ENCODE measurements around the gene ECEL1.
"Not testable (repeated sequence)": the region's sequence is repeated elsewhere in the genome, so short reads cannot be mapped to it uniquely, and the experiment has no call there.

Gene ECEL1

DNA sequence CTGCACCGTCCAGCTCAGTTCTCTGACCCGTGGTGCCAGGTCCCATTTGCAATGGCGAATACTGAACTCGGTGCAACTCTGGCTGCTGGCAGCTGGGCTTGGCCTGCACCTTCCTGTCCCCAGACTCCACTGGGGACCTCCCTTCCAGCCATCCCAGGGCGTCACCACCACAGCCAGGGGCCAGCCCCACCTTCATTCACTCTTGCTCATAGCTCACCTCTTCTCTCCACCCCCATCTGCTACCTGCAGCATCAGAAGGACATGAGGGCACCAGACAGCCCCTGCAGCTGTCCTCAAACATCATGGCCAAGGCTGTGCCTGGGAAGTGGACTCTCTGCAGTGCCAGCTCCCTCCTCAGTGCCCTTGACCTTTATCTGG, 47.9 kb downstream of the ECEL1 start:
- TF ChIP-seq SPI1 (IDR thresholded peaks at IDR 0.05; ENCODE audit: low read depth, low read length) = no peak
- DNase-seq (ENCODE audit: insufficient read length, low spot score) (no peak), FAIRE-seq (no peak)

DNA sequence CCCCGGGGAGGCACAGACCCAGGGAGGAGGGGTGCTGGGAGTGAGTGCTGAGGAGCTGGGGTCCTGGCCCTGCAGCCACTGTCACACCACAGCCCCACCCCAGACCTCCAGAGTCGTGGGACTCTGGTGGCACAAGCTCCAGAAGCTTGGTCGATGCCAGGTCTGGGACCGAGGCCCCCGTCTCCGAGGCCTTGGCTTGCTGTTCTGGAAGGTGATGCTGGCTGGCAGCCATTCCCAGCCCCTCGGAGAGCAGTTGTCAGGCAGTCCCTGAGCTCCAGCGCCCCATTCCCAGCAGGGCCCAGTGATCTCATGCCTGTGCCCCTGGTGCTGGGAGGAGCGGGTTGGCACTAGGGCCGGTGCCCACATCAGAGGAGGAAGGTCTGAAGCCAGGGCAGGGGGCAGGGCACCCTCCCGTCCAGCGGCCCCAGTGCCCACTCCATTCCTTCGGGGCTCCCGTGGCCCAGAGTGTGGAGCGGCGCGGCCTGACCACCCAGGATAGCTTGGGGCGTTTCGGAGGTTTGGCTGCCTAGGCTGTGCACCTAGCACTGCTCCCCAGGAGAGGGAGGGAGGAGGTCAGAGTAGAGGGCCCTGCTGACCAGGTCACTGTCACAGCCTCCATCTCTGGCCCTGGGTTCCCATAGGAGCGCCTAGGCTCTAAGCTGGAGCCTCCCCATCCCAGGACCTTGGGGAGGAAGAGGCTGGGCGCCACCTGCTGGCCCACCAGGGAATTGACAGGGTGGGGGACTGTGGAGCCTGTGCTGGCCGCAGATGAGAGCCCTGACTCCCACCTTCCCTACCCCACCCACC, 48.5 kb downstream of the ECEL1 start:
- TF ChIP-seq POLR2AphosphoS5 (IDR thresholded peaks at IDR 0.05; ENCODE audit: low read depth, low read length) (no peak), POLR2A (IDR thresholded peaks at IDR 0.05; ENCODE audit: low read depth, low read length) (no peak), POU2F2 (IDR thresholded peaks at IDR 0.05; ENCODE audit: low read depth, low read length) (no peak), TAF1 (IDR thresholded peaks at IDR 0.05; ENCODE audit: low read depth, low read length) (no peak), PAX5 (IDR thresholded peaks at IDR 0.05; ENCODE audit: insufficient read depth, low read length, severe bottlenecking) (no peak), SPI1 (IDR thresholded peaks at IDR 0.05; ENCODE audit: low read depth, low read length) (no peak)
- DNase-seq (ENCODE audit: insufficient read length, low spot score) (no peak), FAIRE-seq (peak; percentile 89)

DNA sequence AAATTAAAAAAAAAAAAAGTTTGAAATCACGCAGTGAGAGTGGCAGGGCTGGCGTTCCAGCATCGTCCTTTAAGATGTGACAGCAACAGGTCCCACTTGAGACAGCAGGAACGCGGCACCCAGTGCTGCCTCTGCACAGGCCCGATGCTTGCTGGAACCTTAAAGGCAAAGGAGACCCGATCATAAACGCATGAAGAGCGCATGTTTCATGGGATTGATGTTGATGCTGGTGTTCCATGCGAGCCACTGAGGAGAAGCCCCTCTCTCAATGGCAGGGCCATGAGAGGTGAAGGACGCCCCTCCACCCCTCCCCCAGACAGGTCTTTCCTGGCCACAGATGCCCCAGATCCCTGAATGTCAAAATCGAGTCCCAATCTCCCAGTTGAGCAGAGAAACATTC, 49.5 kb downstream of the ECEL1 start:
- TF ChIP-seq PAX5 (IDR thresholded peaks at IDR 0.05; ENCODE audit: insufficient read depth, low read length, severe bottlenecking) (no peak), TAF1 (IDR thresholded peaks at IDR 0.05; ENCODE audit: low read depth, low read length) (no peak), POLR2AphosphoS5 (IDR thresholded peaks at IDR 0.05; ENCODE audit: low read depth, low read length) (no peak), POU2F2 (IDR thresholded peaks at IDR 0.05; ENCODE audit: low read depth, low read length) (no peak), SPI1 (IDR thresholded peaks at IDR 0.05; ENCODE audit: low read depth, low read length) (no peak), POLR2A (IDR thresholded peaks at IDR 0.05; ENCODE audit: low read depth, low read length) (no peak)
- DNase-seq (ENCODE audit: insufficient read length, low spot score) (no peak), FAIRE-seq (no peak)

DNA sequence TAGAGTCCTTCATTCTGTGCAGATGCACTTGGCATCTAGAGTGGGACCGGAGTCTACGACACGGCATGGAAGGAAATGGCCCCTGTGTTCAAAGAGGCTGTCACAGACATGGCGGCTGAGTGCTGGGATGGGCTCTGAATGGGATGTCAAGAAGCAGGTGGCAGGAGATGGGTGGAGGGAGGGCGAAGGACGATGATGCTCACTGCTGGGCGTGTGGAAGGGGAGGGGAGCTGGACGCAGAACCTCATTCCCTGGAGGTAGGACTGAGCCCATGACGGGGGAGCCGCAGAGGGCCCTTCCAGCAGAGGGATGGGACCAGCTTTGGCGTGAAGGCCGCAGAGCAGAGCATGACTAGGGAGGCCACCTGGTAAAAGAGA, 50.5 kb downstream of the ECEL1 start:
- no peak for DNase-seq (ENCODE audit: insufficient read length, low spot score)
- TF ChIP-seq TAF1 (IDR thresholded peaks at IDR 0.05; ENCODE audit: low read depth, low read length) = no peak
- no peak for FAIRE-seq

DNA sequence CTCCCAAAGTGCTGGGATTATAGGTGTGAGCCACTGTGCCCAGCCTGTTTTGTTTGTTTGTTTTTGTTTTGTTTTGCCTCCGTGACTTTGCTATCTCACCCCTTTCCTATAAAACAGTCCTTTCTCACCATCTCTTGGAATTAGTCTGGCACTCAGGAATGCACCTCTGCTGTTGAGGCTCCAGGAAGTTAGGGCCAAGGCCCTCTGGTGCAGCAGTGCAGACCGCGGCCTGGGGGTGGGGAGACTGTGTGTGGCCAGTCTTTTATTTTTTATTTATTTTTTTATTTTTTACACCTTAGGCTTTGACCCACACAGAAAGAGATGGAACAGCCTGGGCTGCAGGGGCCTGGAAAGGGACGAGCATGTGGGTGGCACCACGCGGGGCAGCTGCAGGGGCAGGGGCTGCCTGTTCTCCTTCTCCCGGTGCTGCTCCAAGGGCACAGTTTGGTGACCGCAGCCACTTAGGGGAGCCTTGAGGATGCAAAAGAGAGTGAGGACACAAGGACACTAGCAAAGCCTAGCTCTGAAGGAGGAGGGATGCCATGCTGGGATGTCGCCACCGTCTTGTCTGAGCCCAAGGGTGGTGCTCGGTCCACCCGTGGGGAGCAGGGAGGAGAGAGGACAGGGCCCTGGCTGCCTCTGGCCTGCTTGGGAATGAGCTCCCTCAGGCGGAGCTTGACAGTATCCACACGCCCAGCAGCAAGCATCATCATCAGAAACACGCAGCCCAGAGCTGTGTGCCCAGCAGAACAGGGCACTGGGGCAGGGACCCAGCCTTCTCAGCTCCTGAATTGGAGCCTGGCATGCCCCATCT, 51.0 kb downstream of the ECEL1 start:
- FAIRE-seq (no peak), DNase-seq (ENCODE audit: insufficient read length, low spot score) (no peak)
- TF ChIP-seq SPI1 (IDR thresholded peaks at IDR 0.05; ENCODE audit: low read depth, low read length) (no peak), POLR2A (IDR thresholded peaks at IDR 0.05; ENCODE audit: low read depth, low read length) (no peak), PAX5 (IDR thresholded peaks at IDR 0.05; ENCODE audit: insufficient read depth, low read length, severe bottlenecking) (no peak), POU2F2 (IDR thresholded peaks at IDR 0.05; ENCODE audit: low read depth, low read length) (no peak), TAF1 (IDR thresholded peaks at IDR 0.05; ENCODE audit: low read depth, low read length) (no peak), POLR2AphosphoS5 (IDR thresholded peaks at IDR 0.05; ENCODE audit: low read depth, low read length) (no peak)

DNA sequence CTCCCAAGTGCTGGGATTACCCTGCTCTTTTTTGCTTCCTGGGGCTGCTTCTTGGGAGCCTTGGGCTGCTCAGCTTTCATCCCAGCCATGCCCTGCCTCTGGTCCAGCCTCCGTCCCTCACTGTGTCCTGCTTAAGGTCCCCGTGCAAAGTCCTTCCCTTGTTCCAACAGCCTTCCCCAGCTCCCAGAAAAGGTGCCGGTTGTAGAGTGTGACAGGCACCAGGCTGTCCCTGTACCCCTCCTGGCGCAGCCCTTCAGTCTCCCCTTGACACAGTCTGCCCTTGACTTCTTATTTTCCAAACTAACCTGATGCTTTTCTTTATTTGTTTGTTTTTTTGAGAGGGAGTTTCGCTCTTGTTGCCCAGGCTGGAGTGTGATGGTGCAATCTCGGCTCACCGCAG, 51.8 kb downstream of the ECEL1 start:
- no peak for DNase-seq (ENCODE audit: insufficient read length, low spot score)
- TF ChIP-seq TAF1 (IDR thresholded peaks at IDR 0.05; ENCODE audit: low read depth, low read length) = no peak
- no peak for TF ChIP-seq POLR2AphosphoS5 (IDR thresholded peaks at IDR 0.05; ENCODE audit: low read depth, low read length)
- TF ChIP-seq POU2F2 (IDR thresholded peaks at IDR 0.05; ENCODE audit: low read depth, low read length) = no peak
- TF ChIP-seq POLR2A (IDR thresholded peaks at IDR 0.05; ENCODE audit: low read depth, low read length) = no peak
- TF ChIP-seq SPI1 (IDR thresholded peaks at IDR 0.05; ENCODE audit: low read depth, low read length) = no peak
- TF ChIP-seq PAX5 (IDR thresholded peaks at IDR 0.05; ENCODE audit: insufficient read depth, low read length, severe bottlenecking) = no peak
- FAIRE-seq = no peak

DNA sequence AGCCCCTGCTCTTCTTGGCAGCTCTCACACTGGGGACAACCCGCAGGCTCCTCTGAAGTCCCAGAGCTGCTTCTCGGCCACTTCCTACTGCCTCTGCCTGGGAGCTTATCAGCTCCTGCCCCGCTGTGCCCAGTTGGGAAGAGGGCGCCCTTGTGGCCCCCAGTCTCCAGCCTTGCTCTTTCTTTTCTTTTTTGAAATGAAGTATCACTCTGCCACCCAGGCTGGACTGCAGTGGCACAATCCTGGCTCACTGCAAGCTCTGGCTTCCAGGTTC, 52.3 kb downstream of the ECEL1 start:
- no peak for TF ChIP-seq POU2F2 (IDR thresholded peaks at IDR 0.05; ENCODE audit: low read depth, low read length)
- no peak for TF ChIP-seq TAF1 (IDR thresholded peaks at IDR 0.05; ENCODE audit: low read depth, low read length)
- TF ChIP-seq POLR2AphosphoS5 (IDR thresholded peaks at IDR 0.05; ENCODE audit: low read depth, low read length) = no peak
- TF ChIP-seq PAX5 (IDR thresholded peaks at IDR 0.05; ENCODE audit: insufficient read depth, low read length, severe bottlenecking) = no peak
- no peak for TF ChIP-seq POLR2A (IDR thresholded peaks at IDR 0.05; ENCODE audit: low read depth, low read length)
- TF ChIP-seq SPI1 (IDR thresholded peaks at IDR 0.05; ENCODE audit: low read depth, low read length) = no peak
- DNase-seq (ENCODE audit: insufficient read length, low spot score) (no peak), FAIRE-seq (no peak)

DNA sequence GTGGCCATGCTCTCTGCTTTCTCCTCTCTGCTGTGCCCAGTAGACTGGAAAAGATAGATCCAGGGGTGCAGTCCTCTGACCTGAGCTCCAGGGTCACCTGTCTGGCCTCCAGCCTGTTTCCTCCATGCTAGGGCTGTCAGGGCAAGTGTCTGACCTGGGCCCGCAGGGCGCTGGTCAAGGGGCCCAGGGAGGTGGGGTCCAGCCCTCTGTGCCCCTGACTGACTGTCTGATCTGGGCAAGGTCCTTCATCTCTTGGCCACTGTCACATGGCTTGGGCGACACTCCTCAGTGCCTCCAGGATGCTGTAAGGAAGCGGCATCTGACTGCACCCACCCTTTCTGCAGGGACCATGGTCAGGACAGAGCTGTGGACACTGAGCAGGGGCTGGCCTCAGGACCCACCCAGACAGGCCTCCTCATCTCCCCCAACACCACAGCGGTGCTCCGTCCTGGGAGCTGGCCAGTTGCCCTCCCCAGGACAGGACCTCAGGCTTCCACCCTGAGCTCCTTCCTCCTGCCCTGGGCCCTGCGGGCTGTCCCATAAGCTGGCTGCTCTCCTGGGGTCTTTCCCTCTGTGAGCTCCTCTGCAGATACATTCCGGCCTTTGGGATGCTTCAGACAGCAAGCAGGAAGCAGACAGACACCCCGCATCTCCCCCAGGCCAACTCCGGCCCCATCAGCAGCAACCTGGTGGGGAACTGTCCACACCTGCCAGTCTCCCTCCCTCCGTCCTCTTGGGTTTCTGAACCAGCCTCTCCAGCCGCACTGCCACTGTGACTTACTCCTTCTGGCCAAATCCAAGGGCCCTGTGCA, 52.9 kb downstream of the ECEL1 start:
- DNase-seq (ENCODE audit: insufficient read length, low spot score) (no peak), FAIRE-seq (no peak)
- no peak for TF ChIP-seq TAF1 (IDR thresholded peaks at IDR 0.05; ENCODE audit: low read depth, low read length)
- TF ChIP-seq POLR2A (IDR thresholded peaks at IDR 0.05; ENCODE audit: low read depth, low read length) = no peak
- TF ChIP-seq POU2F2 (IDR thresholded peaks at IDR 0.05; ENCODE audit: low read depth, low read length) = no peak
- no peak for TF ChIP-seq POLR2AphosphoS5 (IDR thresholded peaks at IDR 0.05; ENCODE audit: low read depth, low read length)
- no peak for TF ChIP-seq PAX5 (IDR thresholded peaks at IDR 0.05; ENCODE audit: insufficient read depth, low read length, severe bottlenecking)
- TF ChIP-seq SPI1 (IDR thresholded peaks at IDR 0.05; ENCODE audit: low read depth, low read length) = no peak

GRCh38 chr2:232434091-232434490, 53.5 kb downstream of the ECEL1 start:
- FAIRE-seq (no peak), DNase-seq (ENCODE audit: insufficient read length, low spot score) (no peak)
- no peak for TF ChIP-seq PAX5 (IDR thresholded peaks at IDR 0.05; ENCODE audit: insufficient read depth, low read length, severe bottlenecking)
- no peak for TF ChIP-seq TAF1 (IDR thresholded peaks at IDR 0.05; ENCODE audit: low read depth, low read length)
- TF ChIP-seq POU2F2 (IDR thresholded peaks at IDR 0.05; ENCODE audit: low read depth, low read length) = no peak

DNA sequence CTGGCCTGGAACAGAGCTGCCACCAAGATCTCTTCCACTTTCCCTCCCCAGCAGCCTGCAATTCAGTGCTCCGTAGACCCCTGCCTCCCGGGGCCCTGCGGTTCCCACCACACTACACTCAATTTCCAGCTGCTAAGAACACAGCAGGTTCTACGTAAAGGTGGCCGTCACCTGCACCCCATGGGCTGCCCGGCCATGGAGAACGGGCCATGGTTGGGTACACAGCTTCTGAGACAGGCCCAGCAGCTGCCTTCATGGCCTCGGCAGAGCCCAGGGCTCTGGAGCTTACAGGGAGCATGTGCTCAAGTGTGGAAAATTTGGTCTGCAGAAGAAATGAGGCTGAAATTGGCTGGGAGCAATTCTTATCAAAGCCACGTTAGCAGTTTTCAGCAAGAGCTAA, 54.0 kb downstream of the ECEL1 start:
- peak; percentile 72 for FAIRE-seq
- DNase-seq (ENCODE audit: insufficient read length, low spot score) = not testable (repeated sequence)

All from GM12891 (cell line).